HG02884 (cell line): ENCODE data around the gene SIT1.

Experiments
- ATAC-seq: cut with Tn5 transposase; IDR thresholded peaks from one replicate; pipeline ENCODE4 v1.9.1; 2021; ENCODE audit warnings: mild to moderate bottlenecking, moderate library complexity; ENCODE audit not compliant: unreplicated experiment

SIT1 gene

GRCh38 chr9:35682520-35683315 lies 32.0 kb upstream of the SIT1 start:
- no peak for ATAC-seq

DNA sequence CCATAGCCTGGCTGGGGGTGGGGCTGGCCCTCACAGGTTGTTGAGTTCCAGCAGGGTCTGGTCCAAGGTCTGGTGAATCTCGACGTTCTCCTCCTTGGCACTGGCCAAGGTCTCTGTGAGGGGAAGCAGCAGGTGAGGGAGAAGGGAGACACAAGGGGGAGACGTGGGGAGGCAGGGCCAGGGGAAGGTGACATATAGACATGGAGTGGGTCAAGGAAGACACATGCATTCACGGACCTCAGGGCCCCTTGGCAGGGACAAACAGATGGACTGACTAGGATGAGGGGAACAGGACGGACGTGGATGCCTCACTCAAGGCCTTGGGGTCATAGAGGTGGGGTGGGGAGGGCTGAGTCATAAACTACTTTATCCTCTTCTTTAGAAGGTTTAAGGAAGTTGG lies 31.3 kb upstream of the SIT1 start:
- no peak for ATAC-seq

DNA sequence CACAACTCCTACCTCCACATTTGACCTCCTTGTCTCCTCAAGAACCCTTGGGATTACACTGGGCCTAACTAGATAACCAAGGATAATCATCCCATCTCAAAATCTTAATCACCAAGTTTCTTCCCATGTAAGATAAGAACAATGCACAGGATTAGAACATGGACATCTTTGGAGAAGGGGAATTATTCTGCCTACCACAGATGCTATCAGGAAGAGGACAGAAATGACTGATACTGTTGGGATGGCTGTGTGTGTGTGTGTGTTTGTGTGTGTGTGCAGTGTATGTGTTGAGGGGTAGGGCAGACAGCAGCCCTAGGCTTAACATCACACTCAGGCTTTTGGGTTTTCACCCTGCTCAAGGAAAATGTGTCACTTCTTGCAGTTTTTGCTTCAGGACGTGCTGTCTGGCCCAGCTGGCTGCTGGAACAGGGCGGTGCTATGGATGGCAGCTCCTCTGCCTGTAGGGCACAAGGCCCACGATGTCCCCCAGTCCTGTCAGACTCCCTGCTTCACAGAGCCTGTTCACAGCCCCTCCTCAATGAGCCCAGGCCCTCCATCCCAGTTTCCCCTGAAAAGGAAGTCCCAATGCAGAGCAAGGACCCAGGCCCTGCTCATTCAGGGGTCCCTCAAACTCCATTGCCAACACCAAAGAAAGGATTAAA lies 30.7 kb upstream of the SIT1 start:
- ATAC-seq = no peak

DNA sequence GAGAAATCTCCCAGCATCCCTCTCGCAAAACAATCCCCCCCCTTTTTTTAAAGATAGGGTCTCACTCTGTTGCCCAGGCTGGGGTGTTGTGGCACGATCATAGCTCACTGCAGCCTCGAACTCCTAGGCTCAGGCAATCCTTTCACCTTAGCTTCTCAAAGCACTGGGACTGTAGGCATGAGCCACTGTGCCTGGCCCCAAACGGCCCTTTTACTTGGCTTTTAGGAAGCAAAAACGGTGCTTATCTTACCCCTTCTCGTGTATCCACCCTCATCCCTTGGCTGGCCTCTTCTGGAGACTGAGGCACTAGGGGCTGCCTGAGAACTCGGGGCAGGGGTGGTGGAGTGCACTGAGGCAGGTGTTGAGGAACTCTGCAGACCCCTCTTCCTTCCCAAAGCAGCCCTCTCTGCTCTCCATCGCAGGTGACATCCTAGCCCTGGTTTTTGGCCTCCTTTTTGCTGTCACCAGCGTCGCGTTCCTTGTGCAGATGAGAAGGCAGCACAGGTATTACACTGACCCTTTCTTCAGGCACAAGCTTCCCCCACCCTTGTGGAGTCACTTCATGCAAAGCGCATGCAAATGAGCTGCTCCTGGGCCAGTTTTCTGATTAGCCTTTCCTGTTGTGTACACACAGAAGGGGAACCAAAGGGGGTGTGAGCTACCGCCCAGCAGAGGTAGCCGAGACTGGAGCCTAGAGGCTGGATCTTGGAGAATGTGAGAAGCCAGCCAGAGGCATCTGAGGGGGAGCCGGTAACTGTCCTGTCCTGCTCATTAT lies 29.8 kb upstream of the SIT1 start:
- ATAC-seq = no peak

DNA sequence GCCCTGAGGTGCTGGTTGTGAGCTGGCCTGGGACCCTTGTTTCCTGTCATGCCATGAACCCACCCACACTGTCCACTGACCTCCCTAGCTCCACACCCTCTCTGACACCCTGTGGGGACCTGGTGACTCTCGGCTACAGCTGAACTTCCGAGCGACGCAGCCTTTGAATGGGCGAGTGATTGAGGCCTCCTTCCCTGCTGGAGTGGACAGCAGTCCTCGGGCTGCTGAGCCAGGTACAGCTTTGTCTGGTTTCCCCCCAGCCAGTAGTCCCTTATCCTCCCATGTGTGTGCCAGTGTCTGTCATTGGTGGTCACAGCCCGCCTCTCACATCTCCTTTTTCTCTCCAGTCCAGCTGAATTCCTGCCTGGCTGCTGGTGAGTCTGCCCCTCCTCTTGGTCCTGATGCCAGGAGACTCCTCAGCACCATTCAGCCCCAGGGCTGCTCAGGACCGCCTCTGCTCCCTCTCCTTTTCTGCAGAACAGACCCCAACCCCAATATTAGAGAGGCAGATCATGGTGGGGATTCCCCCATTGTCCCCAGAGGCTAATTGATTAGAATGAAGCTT lies 29.1 kb upstream of the SIT1 start:
- no peak for ATAC-seq

DNA sequence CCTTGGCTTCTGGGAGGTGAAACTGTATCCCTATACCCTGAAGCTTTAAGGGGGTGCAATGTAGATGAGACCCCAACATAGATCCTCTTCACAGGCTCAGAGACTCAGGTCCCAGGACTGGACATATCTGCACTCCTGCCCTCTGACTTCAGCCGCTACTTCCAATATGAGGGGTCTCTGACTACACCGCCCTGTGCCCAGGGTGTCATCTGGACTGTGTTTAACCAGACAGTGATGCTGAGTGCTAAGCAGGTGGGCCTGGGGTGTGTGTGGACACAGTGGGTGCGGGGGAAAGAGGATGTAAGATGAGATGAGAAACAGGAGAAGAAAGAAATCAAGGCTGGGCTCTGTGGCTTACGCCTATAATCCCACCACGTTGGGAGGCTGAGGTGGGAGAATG lies 28.4 kb upstream of the SIT1 start:
- ATAC-seq = no peak

DNA sequence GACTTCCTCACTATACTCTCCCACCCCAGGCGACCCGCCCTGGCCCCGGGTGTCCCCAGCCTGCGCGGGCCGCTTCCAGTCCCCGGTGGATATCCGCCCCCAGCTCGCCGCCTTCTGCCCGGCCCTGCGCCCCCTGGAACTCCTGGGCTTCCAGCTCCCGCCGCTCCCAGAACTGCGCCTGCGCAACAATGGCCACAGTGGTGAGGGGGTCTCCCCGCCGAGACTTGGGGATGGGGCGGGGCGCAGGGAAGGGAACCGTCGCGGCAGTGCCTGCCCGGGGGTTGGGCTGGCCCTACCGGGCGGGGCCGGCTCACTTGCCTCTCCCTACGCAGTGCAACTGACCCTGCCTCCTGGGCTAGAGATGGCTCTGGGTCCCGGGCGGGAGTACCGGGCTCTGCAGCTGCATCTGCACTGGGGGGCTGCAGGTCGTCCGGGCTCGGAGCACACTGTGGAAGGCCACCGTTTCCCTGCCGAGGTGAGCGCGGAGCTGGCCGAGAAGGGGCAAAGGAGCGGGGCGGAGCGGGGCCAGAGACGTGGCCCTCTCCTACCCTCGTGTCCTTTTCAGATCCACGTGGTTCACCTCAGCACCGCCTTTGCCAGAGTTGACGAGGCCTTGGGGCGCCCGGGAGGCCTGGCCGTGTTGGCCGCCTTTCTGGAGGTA lies 25.1 kb upstream of the SIT1 start:
- no peak for ATAC-seq

- no peak for ATAC-seq
Observed at GRCh38 chr9:35675204-35675603, 24.5 kb upstream of the SIT1 start.

GRCh38 chr9:35674025-35674361 lies 23.3 kb upstream of the SIT1 start:
- no peak for ATAC-seq

DNA sequence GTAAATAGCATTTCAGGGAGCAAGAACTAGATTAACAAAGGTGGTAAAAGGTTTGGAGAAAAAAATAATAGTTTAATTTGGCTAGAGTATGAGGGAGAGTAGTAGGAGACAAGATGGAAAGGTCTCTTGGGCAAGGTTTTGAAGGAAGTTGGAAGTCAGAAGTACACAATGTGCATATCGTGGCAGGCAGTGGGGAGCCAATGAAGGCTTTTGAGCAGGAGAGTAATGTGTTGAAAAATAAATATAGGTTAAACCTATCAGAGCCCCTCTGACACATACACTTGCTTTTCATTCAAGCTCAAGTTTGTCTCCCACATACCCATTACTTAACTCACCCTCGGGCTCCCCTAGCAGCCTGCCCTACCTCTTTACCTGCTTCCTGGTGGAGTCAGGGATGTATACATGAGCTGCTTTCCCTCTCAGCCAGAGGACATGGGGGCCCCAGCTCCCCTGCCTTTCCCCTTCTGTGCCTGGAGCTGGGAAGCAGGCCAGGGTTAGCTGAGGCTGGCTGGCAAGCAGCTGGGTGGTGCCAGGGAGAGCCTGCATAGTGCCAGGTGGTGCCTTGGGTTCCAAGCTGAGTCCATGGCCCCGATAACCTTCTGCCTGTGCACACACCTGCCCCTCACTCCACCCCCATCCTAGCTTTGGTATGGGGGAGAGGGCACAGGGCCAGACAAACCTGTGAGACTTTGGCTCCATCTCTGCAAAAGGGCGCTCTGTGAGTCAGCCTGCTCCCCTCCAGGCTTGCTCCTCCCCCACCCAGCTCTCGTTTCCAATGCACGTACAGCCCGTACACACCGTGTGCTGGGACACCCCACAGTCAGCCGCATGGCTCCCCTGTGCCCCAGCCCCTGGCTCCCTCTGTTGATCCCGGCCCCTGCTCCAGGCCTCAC lies 22.6 kb upstream of the SIT1 start, which contains the start of gene CA9:
Gene CA9 (plus strand): TSS at position 797 of the 893 bp plus-strand sequence. CDS start 32 bp downstream, at position 829.
- no peak for ATAC-seq

- ATAC-seq = no peak
Observed at GRCh38 chr9:35669331-35670145, 18.8 kb upstream of the SIT1 start.

DNA sequence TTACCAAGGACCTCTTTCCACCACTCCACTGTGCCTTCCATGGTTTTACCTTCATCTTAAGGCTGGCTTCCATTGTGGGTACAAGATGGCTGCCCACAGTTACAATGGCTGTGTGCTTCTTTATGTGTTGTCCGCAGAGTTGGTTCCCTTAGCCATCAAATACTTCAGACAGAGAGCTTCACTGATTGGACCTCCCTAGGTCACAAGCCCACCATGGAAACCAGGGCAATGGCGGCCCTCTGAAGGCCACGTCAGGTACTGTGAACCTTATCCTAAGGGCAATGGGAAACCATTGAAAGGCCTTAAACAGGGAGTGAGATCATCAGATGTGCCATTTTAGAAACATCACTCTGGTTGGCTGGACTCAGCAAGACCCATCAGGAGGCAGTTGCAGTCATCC lies 17.2 kb upstream of the SIT1 start:
- ATAC-seq = no peak

GRCh38 chr9:35666549-35666948 lies 15.8 kb upstream of the SIT1 start:
- no peak for ATAC-seq

GRCh38 chr9:35666045-35666444 lies 15.3 kb upstream of the SIT1 start:
- no peak for ATAC-seq

DNA sequence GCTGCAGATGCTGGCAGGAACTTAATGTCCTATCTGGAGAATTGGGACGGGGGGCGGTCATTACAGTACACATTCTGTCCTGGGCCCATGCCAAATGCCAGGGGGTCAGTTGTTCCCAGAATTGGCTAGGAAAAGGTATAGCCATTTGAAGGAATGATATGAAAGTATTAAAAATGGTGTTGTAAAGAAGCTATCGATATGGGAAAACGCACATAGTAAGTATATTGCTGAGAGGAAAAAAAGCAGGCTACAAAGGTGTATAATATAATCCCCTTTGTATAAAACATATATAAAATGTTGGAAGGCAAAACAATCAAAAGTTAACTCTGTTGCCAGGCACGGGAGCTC lies 14.7 kb upstream of the SIT1 start:
- ATAC-seq = no peak

DNA sequence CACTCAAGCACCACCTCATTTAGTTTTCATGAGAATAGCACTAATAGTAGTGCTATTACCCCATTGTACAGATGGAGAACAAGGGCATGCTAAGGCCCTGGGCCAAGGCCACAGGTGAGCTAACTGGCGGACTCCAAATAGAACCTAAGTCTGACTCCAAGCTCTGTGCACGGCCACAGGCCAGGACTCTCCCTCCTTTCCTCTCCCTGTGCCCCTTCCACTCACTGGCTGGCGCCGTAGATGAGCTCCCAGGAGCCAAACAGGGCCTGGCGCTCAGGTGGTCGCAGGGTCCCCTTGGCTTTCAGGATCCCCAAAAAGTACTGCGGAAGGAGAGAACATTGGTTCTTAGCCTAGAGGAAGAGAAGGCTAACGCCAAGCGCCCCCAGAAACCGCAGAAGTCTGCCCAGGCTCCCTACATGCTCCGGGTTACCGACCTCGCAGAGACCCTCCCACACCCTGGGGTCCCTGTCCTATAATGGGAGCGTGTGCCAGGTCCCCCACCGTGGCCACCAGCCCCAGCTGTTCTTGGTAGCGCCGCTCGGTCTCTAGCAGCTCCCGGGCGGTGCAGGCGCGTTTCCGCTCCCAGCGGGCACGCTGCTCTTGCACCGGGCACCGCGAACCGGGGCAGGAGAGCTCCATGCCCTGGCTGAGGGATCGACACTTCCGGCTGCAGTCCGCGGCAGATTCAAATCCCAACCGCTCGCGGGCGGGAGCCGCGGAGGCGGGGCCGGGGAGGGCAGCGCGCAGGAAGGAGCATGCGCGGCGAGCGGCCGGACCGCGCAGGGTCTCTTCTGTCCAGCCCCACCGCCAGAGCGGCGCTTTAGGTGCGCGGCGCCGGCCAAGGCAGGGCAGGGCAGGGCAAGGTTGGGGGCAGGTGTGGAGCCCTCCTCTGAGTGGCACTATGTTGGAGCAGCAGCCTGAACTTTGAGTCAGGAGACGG lies 14.1 kb upstream of the SIT1 start, which contains the start of gene ARHGEF39:
Gene ARHGEF39 (minus strand): TSS at position 665 of the 940 bp plus-strand sequence. CDS start 26 bp downstream, at position 639.
- ATAC-seq = peak; percentile 70

GRCh38 chr9:35662437-35662836 lies 11.7 kb upstream of the SIT1 start:
- ATAC-seq = no peak

- no peak for ATAC-seq
Observed at GRCh38 chr9:35661756-35662350, 11.1 kb upstream of the SIT1 start.
